Measurements from ENCODE around the gene DRC1. TPM values are rescaled to one million over a fixed set of nuclear protein-coding genes. Genes with fewer than 3 reads are reported as not detected.

DRC1 gene
- polyA plus RNA-seq, 1 of the 3 experiments (the other 2 are of a cell fraction), result 0.18 TPM

- H3K4me1 ChIP-seq (ENCODE audit: control insufficient read depth in 1 of 2, insufficient read depth in 2 of 2, low read depth in 1 of 2, low read length in 1 of 2), result no peaks in the 10 kb centered on the region; a peak in 2 of 4 replicates
- POLR2A ChIA-PET, result no interaction called here
- CTCF ChIA-PET, result interaction anchor here (1.0 to 1.2 kb wide), 3 partner anchors 11 to 135 kb away, joined by 3 read pairs; no protein-coding TSS in a partner anchor
Measured at GRCh38 chr2:26430826-26431225, 29.1 kb downstream of the DRC1 start.

GRCh38 chr2:26432363-26432762, 30.6 kb downstream of the DRC1 start:
- TF ChIP-seq YY1 (IDR thresholded peaks at IDR 0.05; ENCODE audit: low read depth), result no peak
- no peak for TF ChIP-seq TCF12 (IDR thresholded peaks at IDR 0.05)
- TF ChIP-seq SMC3 (IDR thresholded peaks at IDR 0.05; ENCODE audit: low read depth, low read length), result no peak
- no peak for TF ChIP-seq RFX5 (IDR thresholded peaks at IDR 0.05; ENCODE audit: low read length)
- no peak for TF ChIP-seq MEF2A (IDR thresholded peaks at IDR 0.05; ENCODE audit: borderline replicate concordance, low read depth)
- TF ChIP-seq, protein P1, sequence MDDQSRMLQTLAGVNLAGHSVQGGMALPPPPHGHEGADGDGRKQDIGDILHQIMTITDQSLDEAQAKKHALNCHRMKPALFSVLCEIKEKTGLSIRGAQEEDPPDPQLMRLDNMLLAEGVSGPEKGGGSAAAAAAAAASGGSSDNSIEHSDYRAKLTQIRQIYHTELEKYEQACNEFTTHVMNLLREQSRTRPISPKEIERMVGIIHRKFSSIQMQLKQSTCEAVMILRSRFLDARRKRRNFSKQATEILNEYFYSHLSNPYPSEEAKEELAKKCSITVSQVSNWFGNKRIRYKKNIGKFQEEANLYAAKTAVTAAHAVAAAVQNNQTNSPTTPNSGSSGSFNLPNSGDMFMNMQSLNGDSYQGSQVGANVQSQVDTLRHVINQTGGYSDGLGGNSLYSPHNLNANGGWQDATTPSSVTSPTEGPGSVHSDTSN (IDR thresholded peaks at IDR 0.05), result no peak
- no peak for TF ChIP-seq RXRA (IDR thresholded peaks at IDR 0.05; ENCODE audit: borderline replicate concordance, low read depth)
- H3K9ac ChIP-seq, result no peak overlapping the region
- peak overlapping the region in 1 of 2 experiments; percentile 18; a peak in 1 of 4 replicates for H3K27ac ChIP-seq (ENCODE audit: low read depth in 2 of 2, low read length in 1 of 2)
- no peaks in the 10 kb centered on the region for H3K79me2 ChIP-seq (ENCODE audit: insufficient read depth)
- no peaks in the 10 kb centered on the region for H3K36me3 ChIP-seq (replicated peaks in 1 of 2; ENCODE audit: control insufficient read depth in 1 of 2, insufficient read depth in 2 of 2, low read length in 1 of 2)
- H2AFZ ChIP-seq (ENCODE audit: low read depth), result no peak overlapping the region
- H3K4me3 ChIP-seq (ENCODE audit: low read depth in 2 of 2, low read length in 1 of 2), result no peak overlapping the region
- H3K9me2 ChIP-seq, result no peaks in the 10 kb centered on the region
- ChIA-PET CTCF (interaction anchor here (1.0 to 1.6 kb wide), 5 partner anchors 15 to 37 kb away, joined by 3 to 7 read pairs (median 3); no protein-coding TSS in a partner anchor), POLR2A (no interaction called here)
- DNase-seq, result peak; percentile 62
- no peaks in the 10 kb centered on the region; a peak in 2 of 4 replicates for H3K4me1 ChIP-seq (ENCODE audit: control insufficient read depth in 1 of 2, insufficient read depth in 2 of 2, low read depth in 1 of 2, low read length in 1 of 2)
- no peaks in the 10 kb centered on the region for H3F3A ChIP-seq (replicated peaks; ENCODE audit: insufficient read depth)
- no peaks in the 10 kb centered on the region for H3K9me3 ChIP-seq
- H4K20me1 ChIP-seq (ENCODE audit: insufficient read depth), result no peaks in the 10 kb centered on the region
- no peak overlapping the region for H3K4me2 ChIP-seq
- H3K27me3 ChIP-seq (ENCODE audit: insufficient read depth), result no peaks in the 10 kb centered on the region

More at GRCh38 chr2:26430826-26431225, 29.1 kb downstream of the DRC1 start:
- Histone ChIP-seq H3K4me2 (no peak overlapping the region), H3F3A (replicated peaks; ENCODE audit: insufficient read depth) (no peaks in the 10 kb centered on the region), H3K9me3 (no peaks in the 10 kb centered on the region), H3K9me2 (no peaks in the 10 kb centered on the region), H3K27ac (ENCODE audit: low read depth in 2 of 2, low read length in 1 of 2) (no peak overlapping the region), H3K79me2 (ENCODE audit: insufficient read depth) (no peaks in the 10 kb centered on the region), H4K20me1 (ENCODE audit: insufficient read depth) (no peaks in the 10 kb centered on the region), H2AFZ (ENCODE audit: low read depth) (no peak overlapping the region), H3K9ac (no peak overlapping the region), H3K36me3 (replicated peaks in 1 of 2; ENCODE audit: control insufficient read depth in 1 of 2, insufficient read depth in 2 of 2, low read length in 1 of 2) (no peaks in the 10 kb centered on the region), H3K27me3 (ENCODE audit: insufficient read depth) (no peaks in the 10 kb centered on the region), H3K4me3 (ENCODE audit: low read depth in 2 of 2, low read length in 1 of 2) (no peak overlapping the region)
- 70% methylated on average over 7 of the region's 7 CpGs for WGBS (ENCODE audit: low lambda C conversion rate)
- DNase-seq, result no peak
- TF ChIP-seq EP300 (IDR thresholded peaks at IDR 0.05; ENCODE audit: borderline replicate concordance in 1 of 2, low read depth in 1 of 2, low read length in 1 of 2) (no peak), RXRA (IDR thresholded peaks at IDR 0.05; ENCODE audit: borderline replicate concordance, low read depth) (no peak), IRF3 (IDR thresholded peaks at IDR 0.05; ENCODE audit: low read depth, low read length) (no peak)

DNA sequence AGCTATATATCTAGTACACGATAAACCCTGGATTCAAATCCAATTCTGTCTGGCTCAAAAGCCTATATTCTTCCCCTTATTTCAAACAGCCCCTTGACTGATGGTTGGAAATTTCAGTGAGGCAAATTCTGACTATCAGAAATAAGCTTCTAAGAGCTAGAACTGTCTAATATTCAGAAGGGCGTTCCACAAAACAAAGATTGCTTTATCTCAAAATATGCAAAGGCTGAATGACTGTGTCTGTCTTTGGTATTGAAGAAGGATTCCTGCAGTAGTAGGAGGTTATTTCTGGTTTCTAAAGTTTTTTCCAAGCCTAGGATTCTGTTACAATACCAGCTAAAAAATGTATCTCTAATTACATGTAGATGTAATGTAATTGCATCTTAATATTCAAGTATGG, 31.1 kb downstream of the DRC1 start:
- Histone ChIP-seq H3K9ac (no peak overlapping the region), H2AFZ (ENCODE audit: low read depth) (no peak overlapping the region)
- no peak for TF ChIP-seq FOSL2 (IDR thresholded peaks at IDR 0.05; ENCODE audit: borderline replicate concordance, low read depth)
- no peak for TF ChIP-seq REST (IDR thresholded peaks at IDR 0.05; ENCODE audit: low read depth, low read length)
- TF ChIP-seq GABPA (IDR thresholded peaks at IDR 0.05; ENCODE audit: low read depth), result no peak
- TF ChIP-seq YY1 (IDR thresholded peaks at IDR 0.05; ENCODE audit: low read depth), result no peak
- no peak for TF ChIP-seq RCOR1 (IDR thresholded peaks at IDR 0.05; ENCODE audit: low read length)
- no peak for TF ChIP-seq ZBTB33 (IDR thresholded peaks at IDR 0.05; ENCODE audit: borderline replicate concordance, low read depth)

More for the DNA sequence above, 31.1 kb downstream of the DRC1 start:
- no peaks in the 10 kb centered on the region for H3K79me2 ChIP-seq (ENCODE audit: insufficient read depth)
- no peaks in the 10 kb centered on the region for H3K9me3 ChIP-seq
- no peaks in the 10 kb centered on the region for H4K20me1 ChIP-seq (ENCODE audit: insufficient read depth)
- H3F3A ChIP-seq (replicated peaks; ENCODE audit: insufficient read depth), result no peaks in the 10 kb centered on the region
- peak overlapping the region in 1 of 2 experiments; percentile 18; a peak in 1 of 4 replicates for H3K27ac ChIP-seq (ENCODE audit: low read depth in 2 of 2, low read length in 1 of 2)
- no peaks in the 10 kb centered on the region for H3K9me2 ChIP-seq
- CTCF ChIA-PET, result interaction anchor here (0.7 to 1.6 kb wide), 7 partner anchors 15 to 106 kb away, joined by 3 to 7 read pairs (median 3); no protein-coding TSS in a partner anchor
- POLR2A ChIA-PET, result interaction anchor here (0.7 kb wide), 1 partner anchor 88 kb away, joined by 3 read pairs; no protein-coding TSS in a partner anchor
- H3K27me3 ChIP-seq (ENCODE audit: insufficient read depth), result no peaks in the 10 kb centered on the region
- no peaks in the 10 kb centered on the region; a peak in 2 of 4 replicates for H3K4me1 ChIP-seq (ENCODE audit: control insufficient read depth in 1 of 2, insufficient read depth in 2 of 2, low read depth in 1 of 2, low read length in 1 of 2)
- H3K4me3 ChIP-seq (ENCODE audit: low read depth in 2 of 2, low read length in 1 of 2), result no peak overlapping the region
- no peak for DNase-seq
- no peaks in the 10 kb centered on the region for H3K36me3 ChIP-seq (replicated peaks in 1 of 2; ENCODE audit: control insufficient read depth in 1 of 2, insufficient read depth in 2 of 2, low read length in 1 of 2)
- 25% methylated on average over 2 of the region's 2 CpGs for WGBS (ENCODE audit: low lambda C conversion rate)
- H3K4me2 ChIP-seq, result no peak overlapping the region

Measured in SK-N-SH (cell line).